Stimulated activated naive CD8-positive, alpha-beta T cell treated with anti-CD3 and anti-CD28 coated beads, Interleukin-15, amount 100 ng/mL, for 72 hours (primary cell): Measurements from ENCODE around the gene ERGIC3.
A peak's percentile ranks its signal among the peaks of the same experiment; 100 is the strongest.

Experiments used
- ATAC-seq: fragments of 150-1000 bp; cut with Tn5 transposase; 2 replicates; pipeline ENCODE4 v1.10.0; 2021; ENCODE audit warnings: mild to moderate bottlenecking, moderate library complexity
- DNase-seq, 2 donors: peaks; one replicate each; pipeline ENCODE4 v3.0.0; 2021 to 2022
- H3K27ac Mint-ChIP-seq, 2 donors: one replicate each; pipeline ENCODE4 v1.8.0; 2022; ENCODE audit warnings: mild to moderate bottlenecking in 2 of 2, mixed read lengths in 2 of 2, moderate library complexity in 2 of 2
- H3K27me3 Mint-ChIP-seq: one replicate; pipeline ENCODE4 v1.8.0; 2022; ENCODE audit warnings: mixed read lengths
- H3K4me1 Mint-ChIP-seq: one replicate; pipeline ENCODE4 v1.8.0; 2022; ENCODE audit warnings: mild to moderate bottlenecking, mixed read lengths
- H3K4me3 Mint-ChIP-seq, 2 donors: one replicate each; pipeline ENCODE4 v1.8.0; 2022; ENCODE audit warnings: mild to moderate bottlenecking in 2 of 2, mixed read lengths in 2 of 2, moderate library complexity in 1 of 2
- H3K9me3 Mint-ChIP-seq, 2 donors: one replicate each; pipeline ENCODE4 v1.8.0; 2022; ENCODE audit warnings: mixed read lengths in 2 of 2

ERGIC3 gene

GRCh38 chr20:35564905-35565304 is 23.0 kb downstream of the ERGIC3 start:
- Mint-ChIP-seq H3K27ac (no peak overlapping the region), H3K4me3 (no peak overlapping the region), H3K4me1 (peaks cover 4% of the 10 kb centered on the region), H3K27me3 (no peaks in the 10 kb centered on the region), H3K9me3 (no peaks in the 10 kb centered on the region)
- no peak for DNase-seq
- no peak for ATAC-seq

DNA sequence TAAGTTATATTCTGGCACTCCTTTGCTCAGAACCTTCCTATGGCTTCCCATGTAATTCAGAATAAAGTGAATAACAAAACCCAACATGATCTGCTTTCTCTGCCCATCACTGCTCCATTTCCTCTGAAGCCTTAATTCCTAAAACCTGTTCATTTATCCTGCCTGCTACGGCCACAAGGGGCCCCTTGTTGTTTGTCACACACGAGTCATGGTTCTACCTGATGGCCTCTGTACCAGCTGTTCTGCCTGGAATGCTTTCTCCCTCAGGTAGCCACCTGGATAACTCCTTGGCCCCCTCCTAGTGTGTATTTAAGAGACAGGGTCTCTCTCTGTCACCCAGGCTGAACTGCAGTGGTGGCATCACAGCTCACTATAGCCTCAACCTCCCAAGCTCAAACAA is 26.8 kb downstream of the ERGIC3 start:
- no peak overlapping the region for H3K4me3 Mint-ChIP-seq
- H3K27me3 Mint-ChIP-seq = no peaks in the 10 kb centered on the region
- H3K9me3 Mint-ChIP-seq = peaks cover 8 to 9% of the 10 kb centered on the region in 2 donors
- no peak for ATAC-seq
- peak overlapping the region in 1 of 2 donors; percentile 3 for H3K27ac Mint-ChIP-seq
- no peak for DNase-seq
- H3K4me1 Mint-ChIP-seq = peaks cover 4% of the 10 kb centered on the region

DNA sequence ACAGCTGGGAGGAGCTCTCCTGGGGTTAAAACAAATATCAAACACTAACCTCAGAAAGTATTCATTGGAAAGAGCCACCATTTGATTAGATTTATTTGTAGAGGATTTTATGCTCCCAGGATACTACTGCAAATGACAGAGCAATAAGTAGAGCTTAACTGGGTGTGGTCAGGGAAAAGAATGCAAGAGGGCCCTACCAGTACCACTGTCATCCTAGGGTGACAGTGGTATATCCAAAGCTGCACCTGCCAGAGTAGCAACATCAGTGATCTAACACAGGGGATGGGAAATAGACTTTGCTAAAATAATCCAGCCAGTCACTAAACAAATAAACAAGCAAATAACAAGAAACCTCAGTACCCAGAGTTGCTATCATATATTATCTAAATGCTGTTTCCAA is 29.7 kb downstream of the ERGIC3 start:
- Mint-ChIP-seq H3K9me3 (peaks cover 9 to 14% of the 10 kb centered on the region in 2 donors), H3K4me3 (no peak overlapping the region), H3K27me3 (no peaks in the 10 kb centered on the region), H3K27ac (no peak overlapping the region), H3K4me1 (peaks cover 4% of the 10 kb centered on the region)
- ATAC-seq (no peak), DNase-seq (no peak)

DNA sequence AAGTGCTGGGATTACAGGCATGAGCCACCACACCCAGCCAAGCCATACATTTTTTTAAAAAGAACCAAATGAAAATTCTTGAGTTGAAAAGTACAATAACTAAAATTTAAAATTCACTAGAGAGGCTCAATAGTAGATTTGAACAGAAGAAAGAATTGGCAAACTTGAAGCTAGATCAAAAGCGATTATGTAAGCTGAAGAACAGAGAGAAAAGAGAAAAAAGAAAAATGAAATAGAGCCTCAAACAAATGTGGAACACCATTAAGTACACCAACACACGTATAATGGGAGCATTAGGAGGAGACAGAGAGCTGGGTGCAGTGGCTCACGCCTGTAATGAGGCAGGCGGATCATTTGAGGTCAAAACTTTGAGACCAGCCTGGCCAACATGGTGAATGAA is 31.0 kb downstream of the ERGIC3 start:
- no peak for DNase-seq
- Mint-ChIP-seq H3K4me1 (peaks cover 4% of the 10 kb centered on the region), H3K9me3 (peaks cover 9 to 14% of the 10 kb centered on the region in 2 donors), H3K4me3 (no peak overlapping the region), H3K27me3 (no peaks in the 10 kb centered on the region), H3K27ac (no peak overlapping the region)
- ATAC-seq = no peak

- H3K27me3 Mint-ChIP-seq = no peaks in the 10 kb centered on the region
- no peak overlapping the region for H3K27ac Mint-ChIP-seq
- no peak overlapping the region for H3K4me3 Mint-ChIP-seq
- H3K9me3 Mint-ChIP-seq = peaks cover 9 to 14% of the 10 kb centered on the region in 2 donors
- DNase-seq = no peak
- no peaks in the 10 kb centered on the region for H3K4me1 Mint-ChIP-seq
- no peak for ATAC-seq
Observed at GRCh38 chr20:35575958-35576357, 34.1 kb downstream of the ERGIC3 start.

DNA sequence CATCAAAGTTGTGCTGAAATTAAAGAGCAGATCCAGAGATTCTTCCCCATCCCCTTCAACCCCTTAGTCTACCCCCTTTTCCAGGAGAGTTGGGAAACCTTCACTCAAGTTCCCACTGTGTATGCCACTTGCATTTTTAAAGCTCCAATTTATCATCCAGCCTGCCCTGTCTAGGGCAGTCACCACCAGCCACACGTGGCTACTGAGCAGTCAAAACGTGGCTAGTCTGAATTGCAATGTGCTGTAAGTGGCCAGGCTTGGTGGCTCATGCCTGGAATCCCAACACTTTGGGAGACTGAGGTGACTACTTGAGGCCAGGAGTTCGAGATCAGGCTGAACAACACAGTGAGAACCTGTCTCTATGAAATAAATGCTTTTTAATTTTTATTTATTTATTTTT is 34.9 kb downstream of the ERGIC3 start:
- peak overlapping the region in 1 of 2 donors; percentile 78 for H3K27ac Mint-ChIP-seq
- ATAC-seq (no peak), DNase-seq (no peak)
- peaks cover 9 to 14% of the 10 kb centered on the region in 2 donors for H3K9me3 Mint-ChIP-seq
- H3K27me3 Mint-ChIP-seq = no peaks in the 10 kb centered on the region
- no peaks in the 10 kb centered on the region for H3K4me1 Mint-ChIP-seq
- no peak overlapping the region for H3K4me3 Mint-ChIP-seq

GRCh38 chr20:35578469-35578868 is 36.6 kb downstream of the ERGIC3 start:
- ATAC-seq (no peak), DNase-seq (no peak)
- no peaks in the 10 kb centered on the region for H3K27me3 Mint-ChIP-seq
- no peaks in the 10 kb centered on the region for H3K4me1 Mint-ChIP-seq
- peaks cover 0 to 6% of the 10 kb centered on the region in 2 donors for H3K9me3 Mint-ChIP-seq
- H3K4me3 Mint-ChIP-seq = no peak overlapping the region
- no peak overlapping the region for H3K27ac Mint-ChIP-seq

- DNase-seq = no peak
- ATAC-seq = no peak
- H3K27ac Mint-ChIP-seq = no peak overlapping the region
- no peak overlapping the region for H3K4me3 Mint-ChIP-seq
- H3K27me3 Mint-ChIP-seq = no peaks in the 10 kb centered on the region
- H3K4me1 Mint-ChIP-seq = no peaks in the 10 kb centered on the region
- peaks cover 0 to 1% of the 10 kb centered on the region in 2 donors for H3K9me3 Mint-ChIP-seq
Observed at GRCh38 chr20:35579196-35579595, 37.3 kb downstream of the ERGIC3 start.

- Mint-ChIP-seq H3K27me3 (peaks cover 6% of the 10 kb centered on the region), H3K4me3 (no peak overlapping the region), H3K4me1 (no peaks in the 10 kb centered on the region), H3K9me3 (no peaks in the 10 kb centered on the region), H3K27ac (no peak overlapping the region)
- DNase-seq (no peak), ATAC-seq (no peak)
Observed at GRCh38 chr20:35582131-35582530, 40.3 kb downstream of the ERGIC3 start.

DNA sequence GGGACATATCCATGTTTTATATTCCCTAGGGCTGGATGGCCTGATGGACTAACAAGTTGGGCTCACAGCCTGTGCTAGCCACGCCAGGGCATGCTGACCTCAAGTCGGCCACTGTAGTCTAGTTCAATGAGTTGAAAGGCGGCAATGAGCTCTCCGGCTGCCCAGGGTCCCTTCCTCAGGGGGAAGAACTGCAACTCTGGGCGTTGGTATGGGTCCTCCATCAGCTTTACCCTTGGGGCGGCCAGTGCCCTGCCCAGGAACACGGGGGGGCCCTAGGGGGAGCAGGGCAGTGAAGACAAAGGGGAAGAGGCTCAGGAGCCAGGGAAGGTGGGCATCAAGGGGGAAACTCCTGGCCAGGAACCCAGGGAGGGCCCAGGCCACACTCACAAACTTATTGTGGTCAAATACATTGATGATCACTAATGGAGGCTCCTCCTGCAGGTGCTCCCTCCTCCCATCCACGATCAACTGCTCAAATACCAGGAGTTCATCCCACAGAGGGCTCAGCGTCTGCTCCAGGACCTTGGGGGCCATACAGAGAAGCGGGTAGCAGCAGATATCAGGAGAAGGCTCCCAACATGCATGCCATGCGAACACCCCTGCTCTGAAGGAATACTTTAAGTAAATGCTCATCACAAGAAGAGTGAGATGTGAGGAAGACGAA is 41.0 kb downstream of the ERGIC3 start:
- DNase-seq = no peak
- Mint-ChIP-seq H3K27me3 (peaks cover 6% of the 10 kb centered on the region), H3K27ac (no peak overlapping the region), H3K4me3 (no peak overlapping the region), H3K9me3 (no peaks in the 10 kb centered on the region), H3K4me1 (no peaks in the 10 kb centered on the region)
- ATAC-seq = no peak

- H3K4me3 Mint-ChIP-seq = no peak overlapping the region
- DNase-seq (no peak), ATAC-seq (peak; percentile 26)
- H3K27ac Mint-ChIP-seq = no peak overlapping the region
- H3K9me3 Mint-ChIP-seq = no peaks in the 10 kb centered on the region
- H3K27me3 Mint-ChIP-seq = peaks cover 6% of the 10 kb centered on the region
- H3K4me1 Mint-ChIP-seq = no peaks in the 10 kb centered on the region
Observed at GRCh38 chr20:35583636-35584560, 42.0 kb downstream of the ERGIC3 start.

DNA sequence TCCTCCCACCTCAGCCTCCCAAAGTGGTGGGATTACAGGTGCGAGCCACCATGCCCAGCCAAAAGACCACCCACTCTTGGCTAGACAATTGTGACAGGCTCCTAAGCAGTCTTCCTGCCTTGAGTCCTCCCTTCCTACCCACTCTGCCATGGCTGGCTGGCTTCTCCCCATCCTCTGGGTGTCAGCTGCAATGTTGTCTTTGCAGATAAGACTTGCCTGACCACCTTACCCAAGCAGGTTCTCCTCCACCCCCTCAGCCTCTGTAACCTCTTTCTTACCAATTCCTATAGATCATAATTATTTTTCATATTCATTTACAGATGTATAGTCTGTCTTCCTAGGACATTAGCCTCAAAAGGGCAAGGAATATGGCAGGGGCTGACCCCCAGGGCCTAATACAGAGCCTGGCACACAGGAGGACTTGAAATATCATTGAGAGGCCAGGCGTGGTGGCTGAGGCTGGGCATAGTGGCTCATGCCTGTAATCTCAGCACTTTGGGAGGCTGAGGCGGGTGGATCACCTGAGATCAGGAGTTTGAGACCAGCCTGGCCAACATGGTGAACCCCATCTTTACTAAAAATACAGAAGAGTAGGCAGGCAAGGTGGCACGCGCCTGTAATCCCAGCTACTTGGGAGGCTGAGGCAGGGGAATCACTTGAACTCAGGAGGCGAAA is 45.0 kb downstream of the ERGIC3 start:
- H3K9me3 Mint-ChIP-seq = no peaks in the 10 kb centered on the region
- H3K4me1 Mint-ChIP-seq = no peaks in the 10 kb centered on the region
- H3K27me3 Mint-ChIP-seq = peaks cover 6% of the 10 kb centered on the region
- no peak for ATAC-seq
- DNase-seq = no peak
- no peak overlapping the region for H3K27ac Mint-ChIP-seq
- H3K4me3 Mint-ChIP-seq = no peak overlapping the region

GRCh38 chr20:35587436-35587835 is 45.6 kb downstream of the ERGIC3 start:
- no peak for DNase-seq
- no peak for ATAC-seq
- Mint-ChIP-seq H3K4me1 (no peaks in the 10 kb centered on the region), H3K27me3 (peaks cover 6% of the 10 kb centered on the region), H3K4me3 (no peak overlapping the region), H3K27ac (no peak overlapping the region), H3K9me3 (no peaks in the 10 kb centered on the region)

GRCh38 chr20:35588397-35588796 is 46.5 kb downstream of the ERGIC3 start:
- Mint-ChIP-seq H3K9me3 (no peaks in the 10 kb centered on the region), H3K4me3 (no peak overlapping the region), H3K4me1 (no peaks in the 10 kb centered on the region), H3K27me3 (peaks cover 6% of the 10 kb centered on the region), H3K27ac (no peak overlapping the region)
- ATAC-seq (no peak), DNase-seq (no peak)

DNA sequence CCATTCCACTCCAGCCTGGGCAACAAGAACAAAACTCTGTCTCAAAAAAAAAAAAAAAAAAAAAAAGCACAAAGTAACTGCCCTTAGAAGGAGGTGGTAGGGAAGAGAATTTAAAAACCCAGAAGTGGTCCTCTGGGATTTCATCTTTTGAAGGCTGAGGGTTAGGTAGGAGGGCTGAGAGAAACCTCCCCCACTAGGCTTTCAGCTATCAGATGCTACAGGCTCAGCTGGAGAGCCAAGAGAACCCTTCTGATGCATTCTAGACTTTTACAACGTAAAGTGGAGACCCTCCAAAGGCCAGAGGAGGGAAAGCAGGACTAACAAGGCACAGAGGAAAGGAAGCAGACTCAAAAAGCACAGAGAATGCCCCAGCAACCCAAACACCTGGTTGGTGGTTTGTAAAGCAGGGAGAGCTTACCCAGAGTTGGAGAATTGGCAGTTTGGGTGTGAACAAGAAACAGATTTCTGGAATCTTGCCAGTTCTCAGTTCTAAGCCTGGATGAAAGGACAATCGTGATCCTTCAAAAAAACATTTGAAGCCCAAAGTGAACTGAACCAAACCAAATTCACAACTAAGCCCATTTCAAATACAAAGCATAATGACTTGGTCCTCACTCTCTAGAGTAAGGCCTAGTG is 50.6 kb downstream of the ERGIC3 start:
- ATAC-seq = no peak
- no peaks in the 10 kb centered on the region for H3K9me3 Mint-ChIP-seq
- no peak for DNase-seq
- peak overlapping the region in 1 of 2 donors; percentile 37 for H3K27ac Mint-ChIP-seq
- H3K4me1 Mint-ChIP-seq = no peaks in the 10 kb centered on the region
- H3K4me3 Mint-ChIP-seq = no peak overlapping the region
- no peaks in the 10 kb centered on the region for H3K27me3 Mint-ChIP-seq
